Testis (tissue), 2 donors: ENCODE data around the gene EDAR.

Experiments
- POLR2A ChIP-seq: fragments of 450-650 bp; IDR thresholded peaks from one replicate; pipeline ENCODE4 v1.6.1; 2017; ENCODE audit warnings: antibody characterized with exemption, mild to moderate bottlenecking, moderate library complexity
- TF ChIP-seq, protein P1 (sequence below), 3 experiments: fragments of 450-650 bp in 2 of 3; fragments of 200-600 bp in 1 of 3; sonication (generic) in 1 of 3; IDR thresholded peaks; one replicate each; pipeline ENCODE4 v1.5.1; 2016 to 2019; ENCODE audit warnings: antibody characterized with exemption in 3 of 3, mild to moderate bottlenecking in 2 of 3, moderate library complexity in 1 of 3

- no peak for TF ChIP-seq POLR2A
- TF ChIP-seq, protein P1, sequence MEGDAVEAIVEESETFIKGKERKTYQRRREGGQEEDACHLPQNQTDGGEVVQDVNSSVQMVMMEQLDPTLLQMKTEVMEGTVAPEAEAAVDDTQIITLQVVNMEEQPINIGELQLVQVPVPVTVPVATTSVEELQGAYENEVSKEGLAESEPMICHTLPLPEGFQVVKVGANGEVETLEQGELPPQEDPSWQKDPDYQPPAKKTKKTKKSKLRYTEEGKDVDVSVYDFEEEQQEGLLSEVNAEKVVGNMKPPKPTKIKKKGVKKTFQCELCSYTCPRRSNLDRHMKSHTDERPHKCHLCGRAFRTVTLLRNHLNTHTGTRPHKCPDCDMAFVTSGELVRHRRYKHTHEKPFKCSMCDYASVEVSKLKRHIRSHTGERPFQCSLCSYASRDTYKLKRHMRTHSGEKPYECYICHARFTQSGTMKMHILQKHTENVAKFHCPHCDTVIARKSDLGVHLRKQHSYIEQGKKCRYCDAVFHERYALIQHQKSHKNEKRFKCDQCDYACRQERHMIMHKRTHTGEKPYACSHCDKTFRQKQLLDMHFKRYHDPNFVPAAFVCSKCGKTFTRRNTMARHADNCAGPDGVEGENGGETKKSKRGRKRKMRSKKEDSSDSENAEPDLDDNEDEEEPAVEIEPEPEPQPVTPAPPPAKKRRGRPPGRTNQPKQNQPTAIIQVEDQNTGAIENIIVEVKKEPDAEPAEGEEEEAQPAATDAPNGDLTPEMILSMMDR (IDR thresholded peaks at IDR 0.05), result no peak
These were observed 52.2 kb downstream of the EDAR start for GRCh38 chr2:108936866-108937265.
